GM12892 (cell line): ENCODE data around the gene CMKLR1.

Experiments used
- POLR2A ChIP-seq: IDR thresholded peaks from 2 replicates; pipeline ENCODE4 v1.6.1; 2011; ENCODE audit warnings: low read depth, low read length, control low read depth
- POLR2AphosphoS5 ChIP-seq: IDR thresholded peaks from 2 replicates; pipeline ENCODE4 v1.6.1; 2011; ENCODE audit warnings: low read depth, low read length, control low read depth
- TAF1 ChIP-seq: IDR thresholded peaks from 2 replicates; pipeline ENCODE4 v1.6.1; 2011; ENCODE audit warnings: low read depth, mild to moderate bottlenecking, control low read depth, low read length, borderline replicate concordance

DNA sequence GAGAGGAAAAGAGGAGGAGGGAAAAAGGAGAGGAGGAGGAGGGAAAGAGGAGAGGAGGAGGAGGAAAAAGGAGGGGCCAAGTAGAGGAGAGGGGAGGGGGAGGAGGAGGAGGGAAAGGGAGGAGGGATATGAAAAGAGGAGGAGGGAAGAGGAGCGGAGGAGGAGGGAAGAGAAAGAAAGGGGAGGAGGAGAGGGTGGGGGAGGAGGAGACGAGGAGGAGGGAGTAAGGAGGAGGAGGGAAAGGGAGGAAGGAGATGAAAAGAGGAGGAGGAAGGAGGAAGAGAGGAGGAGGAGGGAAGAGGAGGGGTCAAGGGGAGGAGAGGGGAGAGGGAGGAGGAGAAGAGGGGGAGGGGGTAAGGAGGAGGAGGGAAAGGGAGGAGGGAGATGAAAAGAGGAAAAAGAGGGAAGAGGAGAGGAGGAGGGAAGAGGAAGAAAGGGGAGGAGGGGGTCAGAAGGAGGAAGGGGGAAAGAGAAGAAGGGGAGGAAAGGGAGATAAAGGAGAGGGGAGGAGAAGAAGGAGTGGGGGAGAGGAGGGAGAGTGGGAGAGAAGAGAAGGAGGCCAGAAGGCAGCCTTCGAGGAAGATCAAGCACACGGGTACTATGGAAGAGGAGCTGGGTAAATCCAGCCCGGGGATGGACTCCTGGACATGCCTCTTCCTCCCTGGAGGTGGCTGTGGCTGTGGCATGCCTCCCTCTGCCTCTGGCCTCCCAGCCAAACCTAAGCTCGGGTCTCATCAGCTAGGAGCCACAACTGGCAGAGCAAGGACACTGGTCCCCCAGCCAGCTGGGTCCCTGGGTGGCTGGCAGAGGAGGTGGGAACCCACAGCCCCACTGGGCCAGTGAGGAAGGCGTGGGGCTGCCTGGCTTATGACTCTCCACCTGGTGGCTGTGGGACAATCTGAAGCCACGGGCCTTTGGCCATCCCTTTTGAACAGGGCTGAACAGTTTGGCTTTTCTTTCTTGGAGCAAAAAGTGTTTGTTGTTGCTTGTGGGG is 3.0 kb upstream of the CMKLR1 start:
- no peak for TF ChIP-seq POLR2AphosphoS5
- no peak for TF ChIP-seq POLR2A
- no peak for TF ChIP-seq TAF1
